GM13977 (cell line): ENCODE measurements around the gene GABBR2.

Experiments
- DNase-seq: peaks from one replicate; pipeline ENCODE4 v3.0.0; 2012; ENCODE audit warnings: low spot score
- CTCF ChIP-seq: IDR thresholded peaks from 2 replicates; pipeline ENCODE4 v1.5.1; 2012; ENCODE audit warnings: mild to moderate bottlenecking, control low read depth; ENCODE audit not compliant: insufficient read depth; ENCODE audit errors: extremely low read depth, missing control alignments
- in situ Hi-C: fragments of 300-500 bp; cut with MboI; formaldehyde crosslinking; loops from one replicate; pipeline ENCODE4 v1.12.0; 2022; ENCODE audit warnings: low sequenced_read_pairs, low pct_unique_long_range_greater_than_20kb, mixed read lengths, inconsistent platforms; ENCODE audit not compliant: unreplicated experiment

The GABBR2 gene

GRCh38 chr9:98332405-98332831 is 376.3 kb downstream of the GABBR2 start:
- no peak for DNase-seq
- no peak for TF ChIP-seq CTCF
- in situ Hi-C loops, result no loop called here

DNA sequence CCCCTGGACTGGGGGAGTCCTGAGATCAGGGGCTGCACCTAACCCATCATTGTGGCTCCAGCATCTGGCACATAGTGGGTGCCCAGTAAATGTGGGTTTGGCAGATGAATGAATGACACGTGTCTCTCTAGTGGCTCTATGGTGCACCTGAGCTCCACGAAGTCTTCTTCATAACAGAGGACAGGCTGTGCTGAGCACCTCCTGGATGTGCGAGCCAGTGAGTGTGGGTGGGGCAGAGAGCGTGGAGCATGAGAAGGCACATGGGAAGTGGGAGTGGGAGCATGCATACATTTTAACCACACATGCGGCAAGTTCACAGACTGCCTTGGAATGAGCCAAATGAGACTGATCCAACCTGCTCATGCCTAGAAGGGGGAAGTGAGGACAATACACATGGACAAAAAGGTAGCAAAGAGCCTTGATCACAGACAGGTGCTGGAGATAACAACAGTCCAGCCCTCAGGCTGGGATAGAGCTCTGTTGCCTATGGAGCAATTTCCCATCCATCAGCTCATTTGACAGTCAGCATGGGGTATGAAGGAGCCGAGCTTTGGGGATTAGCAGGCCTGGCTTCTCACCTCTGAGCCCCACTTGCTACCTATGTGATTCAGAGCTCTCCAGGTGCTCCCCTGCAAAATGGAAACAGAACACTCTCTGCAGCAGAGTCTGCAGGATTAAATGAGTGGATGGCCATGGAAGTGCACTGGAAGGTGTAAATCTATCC is 377.0 kb downstream of the GABBR2 start:
- DNase-seq, result no peak
- in situ Hi-C loops, result no loop called here
- TF ChIP-seq CTCF, result no peak

DNA sequence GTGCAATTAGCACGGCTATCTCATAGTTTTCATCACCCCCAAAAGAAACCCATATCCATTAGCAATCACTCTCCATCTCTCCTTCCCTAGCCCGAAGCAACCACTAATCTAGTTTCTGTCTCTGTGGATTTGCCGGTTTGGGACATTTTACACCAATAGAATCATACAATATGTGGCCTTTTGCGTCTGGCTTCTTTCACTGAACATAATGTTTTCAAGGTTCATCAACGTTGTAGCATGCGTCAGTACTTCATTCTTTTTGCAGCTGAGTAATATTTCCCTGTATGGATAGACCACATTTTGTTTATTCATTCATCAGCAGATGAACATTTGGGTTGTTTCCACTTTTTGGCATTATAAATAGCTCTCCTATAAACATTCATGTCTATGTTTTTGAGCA is 377.9 kb downstream of the GABBR2 start:
- in situ Hi-C loops, result no loop called here
- TF ChIP-seq CTCF, result no peak
- no peak for DNase-seq

DNA sequence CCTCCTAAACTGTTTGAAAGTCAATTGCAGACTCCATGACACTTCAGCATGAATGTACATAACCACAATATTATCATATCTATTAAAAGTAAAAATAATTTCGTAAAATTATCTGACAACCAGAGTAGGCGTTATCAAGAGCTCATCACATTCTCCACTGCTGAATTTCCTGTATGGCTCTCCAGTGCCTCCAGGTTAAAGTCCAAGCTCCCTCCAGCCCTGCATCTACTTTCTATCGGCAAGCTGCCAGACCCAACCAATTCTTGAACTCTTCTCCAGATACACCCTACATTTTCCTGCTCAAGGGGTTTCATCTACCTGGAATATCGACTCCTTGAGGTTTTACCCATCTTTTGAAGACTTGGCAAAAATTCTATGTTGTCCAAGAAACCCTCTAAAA is 378.8 kb downstream of the GABBR2 start:
- in situ Hi-C loops, result no loop called here
- TF ChIP-seq CTCF, result no peak
- no peak for DNase-seq

DNA sequence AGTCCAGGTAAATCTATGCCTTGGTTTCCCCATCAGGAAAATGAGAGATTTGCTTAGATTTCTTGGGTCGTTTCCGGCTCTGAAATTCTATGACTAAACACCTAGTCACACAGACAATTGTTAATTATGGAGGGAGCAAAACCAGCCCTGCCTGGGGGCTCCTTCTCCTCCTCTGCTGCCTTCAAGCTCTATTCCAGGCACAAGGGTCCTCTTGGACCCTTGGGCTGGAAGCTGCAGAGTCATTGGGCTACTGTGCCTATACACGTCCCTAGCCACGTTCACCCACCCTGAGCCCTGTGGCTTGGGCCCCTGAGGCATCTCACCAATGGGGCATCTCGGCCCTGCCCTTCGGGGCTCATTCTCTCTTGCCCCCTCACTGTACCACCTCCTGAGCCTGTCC is 379.5 kb downstream of the GABBR2 start:
- no peak for DNase-seq
- TF ChIP-seq CTCF, result no peak
- in situ Hi-C loops, result no loop called here

DNA sequence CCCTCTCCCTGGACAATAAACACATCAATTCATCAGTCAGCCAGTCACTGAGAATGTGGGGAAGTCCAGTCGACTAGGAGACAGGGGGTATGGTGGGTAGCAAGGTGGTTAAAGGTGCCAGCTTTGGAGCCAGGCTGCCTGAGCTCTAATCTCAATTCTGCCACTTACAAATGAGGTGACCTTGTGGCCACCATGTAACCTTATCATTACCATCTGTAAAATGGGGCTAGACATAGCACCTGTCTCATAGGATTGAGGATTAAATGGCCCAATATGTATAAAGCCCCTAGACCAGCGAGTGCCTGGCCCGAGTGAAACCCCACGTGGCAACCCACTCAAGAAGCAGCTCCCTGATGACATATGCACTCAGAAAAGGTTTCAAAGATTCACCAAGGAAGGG is 380.0 kb downstream of the GABBR2 start:
- TF ChIP-seq CTCF, result no peak
- no peak for DNase-seq
- in situ Hi-C loops, result no loop called here

DNA sequence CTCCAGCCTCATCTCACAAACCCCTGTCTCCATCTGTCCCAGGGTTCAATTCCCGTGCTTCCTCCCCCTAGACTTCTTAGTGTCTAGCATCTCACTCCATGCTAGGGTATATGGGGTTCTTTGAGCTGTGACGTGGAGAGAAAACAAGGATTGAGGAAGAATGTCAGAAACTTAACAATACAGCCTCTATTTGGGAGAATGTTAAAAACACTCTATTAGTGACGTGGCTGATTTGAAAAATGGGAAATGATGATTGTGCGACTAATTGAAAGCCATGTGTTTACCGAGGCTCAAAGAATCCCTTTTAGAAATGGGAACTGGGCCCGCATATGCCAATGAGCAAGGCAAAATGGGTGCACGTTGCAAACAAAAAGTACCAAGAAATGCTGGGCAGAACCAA is 380.6 kb downstream of the GABBR2 start:
- in situ Hi-C loops, result no loop called here
- no peak for DNase-seq
- no peak for TF ChIP-seq CTCF
